ENCODE data around the gene HSD17B11.
"Not testable (repeated sequence)": the region's sequence is repeated elsewhere in the genome, so short reads cannot be mapped to it uniquely, and the experiment has no call there.

The HSD17B11 gene

DNA sequence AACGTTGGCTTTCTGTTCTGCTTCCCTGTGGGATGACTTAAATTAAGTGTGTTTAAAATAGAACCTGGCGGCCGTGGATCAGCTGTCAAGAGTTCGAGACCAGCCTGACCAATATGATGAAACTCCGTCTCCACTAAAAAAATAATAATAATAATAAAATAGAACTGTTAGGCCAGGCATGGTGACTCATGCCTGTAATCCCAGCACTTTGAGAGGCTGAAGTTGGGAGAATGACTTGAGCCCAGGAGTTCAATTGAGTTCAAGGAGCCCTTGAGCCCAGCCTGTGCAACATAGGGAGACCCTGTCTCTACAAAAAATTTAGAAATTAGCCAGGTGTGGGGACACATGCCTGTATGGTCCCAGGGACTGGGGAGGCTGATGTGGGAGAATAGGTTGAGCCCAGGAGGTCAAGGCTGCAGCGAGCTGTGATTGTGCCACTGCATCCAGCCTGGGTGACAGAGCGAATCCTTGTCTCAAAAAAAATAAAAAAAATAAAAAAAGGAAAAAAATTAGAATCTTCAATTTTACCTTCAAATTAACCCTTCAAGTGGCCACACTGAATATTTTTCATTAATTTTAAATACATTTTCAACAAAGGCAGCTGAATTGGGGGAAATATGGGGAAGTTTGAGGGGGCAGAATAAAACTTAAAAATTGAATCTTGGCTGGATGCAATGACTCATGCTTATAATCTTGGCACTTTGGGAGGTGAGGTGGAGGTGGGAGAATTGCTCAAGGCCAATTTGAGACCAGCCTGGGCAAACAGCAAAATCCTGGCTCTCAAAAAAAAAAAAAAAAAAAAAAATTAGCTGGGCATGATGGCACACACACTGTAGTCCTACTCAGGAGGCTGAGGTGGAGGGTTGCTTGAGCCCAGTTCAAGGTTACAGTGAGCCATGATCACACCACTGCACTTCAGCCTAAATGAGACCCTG is 36.6 kb downstream of the HSD17B11 start:
- DNase-seq, result no peak

DNA sequence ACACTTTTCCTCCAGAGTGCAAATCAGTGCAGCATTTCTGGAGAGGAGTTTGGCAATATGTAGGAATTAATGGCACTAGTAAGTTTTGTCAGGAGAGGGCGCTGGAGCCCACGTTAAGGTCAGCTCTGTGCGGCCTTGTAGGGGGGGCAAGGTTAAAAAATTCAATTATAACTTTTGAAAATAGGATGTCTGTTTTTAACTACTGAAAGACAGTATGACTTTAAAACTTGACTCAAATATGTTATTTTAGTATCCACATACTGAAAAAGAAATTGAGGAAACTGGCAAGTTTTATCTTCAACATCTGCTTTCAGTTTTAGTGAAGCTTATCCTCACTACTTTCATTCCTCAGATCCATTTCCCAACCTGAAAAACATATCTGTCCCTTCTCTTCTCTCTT is 37.4 kb downstream of the HSD17B11 start:
- DNase-seq, result peak; percentile 23

DNA sequence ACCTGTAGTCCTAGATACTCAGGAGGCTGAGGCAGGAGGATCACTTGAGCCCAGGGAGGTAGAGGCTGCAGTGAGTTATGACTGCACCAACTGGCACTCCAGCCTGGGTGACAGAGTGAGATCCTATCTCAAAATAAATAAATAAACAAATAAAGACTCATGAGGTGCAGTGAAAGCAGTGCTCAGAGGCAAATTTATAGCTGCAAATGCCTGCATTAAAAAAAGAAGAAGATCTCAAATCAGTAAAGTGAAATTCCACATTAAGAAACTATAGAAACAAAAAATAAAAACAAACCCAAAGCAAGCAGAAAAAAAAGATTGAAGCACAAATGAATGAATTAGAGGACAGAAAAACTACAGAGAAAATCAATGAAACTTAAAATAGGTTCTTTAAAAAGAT is 45.8 kb downstream of the HSD17B11 start:
- DNase-seq, result no peak

DNA sequence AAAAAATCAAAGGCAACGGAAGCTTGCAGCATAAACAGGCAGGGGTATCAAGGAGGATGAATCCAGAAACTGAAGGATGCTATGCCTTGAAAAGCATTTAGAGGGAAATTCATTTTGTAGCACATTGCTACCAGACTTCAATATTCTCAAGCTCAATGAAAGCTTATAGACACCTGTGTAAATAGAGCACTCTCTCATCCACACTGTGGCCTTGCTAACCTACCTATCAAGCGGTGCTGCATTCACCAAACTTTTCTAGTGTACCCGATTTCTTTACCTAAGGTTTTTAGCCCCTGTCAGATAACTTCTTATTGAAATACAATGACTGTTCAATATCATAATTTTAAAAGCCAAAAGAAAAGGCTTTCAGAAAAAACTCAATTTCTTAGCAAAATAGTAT is 48.1 kb downstream of the HSD17B11 start:
- no peak for DNase-seq

DNA sequence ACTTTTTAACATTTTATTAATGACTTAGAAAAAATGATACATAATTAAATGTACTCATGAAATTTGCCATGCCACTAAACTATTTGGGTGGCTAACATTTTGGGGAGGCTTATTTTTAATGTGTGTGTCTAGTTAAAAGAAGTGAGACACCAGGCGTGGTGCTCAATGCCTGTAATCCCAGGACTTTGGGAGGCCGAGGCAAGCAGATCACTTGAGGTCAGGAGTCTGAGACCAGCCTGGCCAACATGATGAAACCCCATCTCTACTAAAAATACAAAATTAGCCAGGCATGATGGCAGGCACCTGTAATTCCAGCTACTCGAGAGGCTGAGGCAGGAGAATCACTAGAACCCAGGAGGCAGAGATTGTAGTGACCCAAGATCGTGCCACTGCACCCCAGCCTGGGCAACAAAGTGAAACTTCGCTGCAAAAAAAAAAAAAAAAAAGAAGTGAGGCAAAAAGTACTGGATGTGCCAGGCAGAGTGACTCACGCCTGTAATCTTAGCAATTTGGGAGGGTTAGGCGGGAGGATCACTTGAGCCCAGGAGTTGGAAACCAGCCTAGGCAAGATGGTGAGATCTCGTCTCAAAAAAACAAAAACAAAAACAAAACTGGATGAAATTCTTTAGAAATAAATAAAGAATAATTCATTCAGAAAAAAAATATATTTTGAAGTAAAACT is 48.9 kb downstream of the HSD17B11 start:
- DNase-seq, result not testable (repeated sequence)

DNA sequence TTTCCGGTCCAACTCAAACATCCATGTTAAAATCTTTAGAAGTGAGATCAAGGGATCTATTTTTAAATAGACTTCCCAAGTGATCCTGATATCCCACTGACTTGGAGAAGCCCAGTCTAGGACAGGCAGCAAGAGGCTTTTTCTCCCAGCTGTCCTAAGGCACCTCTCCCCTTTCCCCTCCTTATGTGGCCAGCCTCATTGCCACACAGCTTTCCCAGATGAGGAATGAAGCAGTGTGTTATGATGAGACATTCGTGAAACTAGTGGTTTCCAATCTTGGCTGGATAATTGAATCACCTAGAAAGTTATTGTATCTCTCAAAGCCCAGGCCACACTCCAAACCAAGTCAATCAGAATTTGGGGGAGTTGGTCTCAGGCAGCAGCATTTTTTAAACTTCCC is 51.5 kb downstream of the HSD17B11 start:
- DNase-seq, result no peak

DNA sequence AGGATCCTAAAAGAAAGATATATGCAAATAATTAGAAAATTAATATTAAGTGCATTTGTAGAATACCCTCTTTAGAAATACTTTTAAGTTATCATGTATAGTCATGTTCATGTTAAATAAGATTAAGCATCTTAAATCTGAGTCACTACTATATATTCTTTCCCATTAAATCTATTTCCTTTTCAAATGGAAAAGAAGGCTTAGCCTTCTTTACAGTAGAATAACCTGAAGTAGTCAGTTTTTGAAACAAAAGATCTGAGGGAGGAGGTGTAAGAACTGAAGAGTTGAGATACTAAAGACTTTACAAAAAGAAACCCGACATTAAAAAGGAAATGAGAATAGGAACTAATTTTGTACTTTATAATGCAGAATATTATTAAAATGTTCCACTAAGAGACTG is 53.6 kb downstream of the HSD17B11 start:
- no peak for DNase-seq

DNA sequence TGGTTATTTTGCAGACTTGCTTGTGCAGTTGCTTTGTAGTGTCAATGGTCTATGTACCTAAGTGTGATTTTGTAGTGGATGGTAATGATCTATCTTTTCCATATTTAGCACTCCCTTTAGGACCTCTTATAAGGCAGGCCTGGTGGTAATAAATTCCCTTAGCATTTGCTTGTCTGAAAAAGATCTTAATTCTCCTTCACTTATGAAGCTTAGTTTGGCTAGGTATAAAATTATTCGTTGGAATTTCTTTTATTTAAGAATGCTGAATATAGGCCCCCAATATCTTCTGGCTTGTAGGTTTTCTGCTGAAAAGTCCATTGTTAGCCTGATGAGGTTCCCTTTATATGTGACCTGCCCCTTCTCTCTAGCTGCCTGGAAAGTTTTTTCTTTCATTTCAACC is 57.7 kb downstream of the HSD17B11 start:
- no peak for DNase-seq

DNA sequence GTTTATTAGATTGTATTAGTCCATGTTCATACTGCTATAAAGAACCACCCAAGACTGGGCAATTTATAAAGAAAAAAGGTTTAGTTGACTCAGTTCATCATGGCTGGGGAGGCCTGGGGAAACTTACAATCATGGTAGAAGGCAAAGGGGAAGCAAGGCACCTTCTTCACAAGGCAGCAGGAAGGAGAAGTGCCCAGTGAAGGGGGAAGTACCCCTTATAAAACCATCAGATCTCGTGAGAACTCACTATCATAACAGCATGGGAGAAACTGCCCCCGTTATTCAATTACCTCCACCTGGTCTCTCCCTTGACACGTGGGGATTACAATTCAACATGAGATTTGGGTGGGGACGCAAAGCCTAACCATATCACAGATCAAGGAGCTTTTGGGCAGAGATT is 60.2 kb downstream of the HSD17B11 start:
- no peak for DNase-seq

DNA sequence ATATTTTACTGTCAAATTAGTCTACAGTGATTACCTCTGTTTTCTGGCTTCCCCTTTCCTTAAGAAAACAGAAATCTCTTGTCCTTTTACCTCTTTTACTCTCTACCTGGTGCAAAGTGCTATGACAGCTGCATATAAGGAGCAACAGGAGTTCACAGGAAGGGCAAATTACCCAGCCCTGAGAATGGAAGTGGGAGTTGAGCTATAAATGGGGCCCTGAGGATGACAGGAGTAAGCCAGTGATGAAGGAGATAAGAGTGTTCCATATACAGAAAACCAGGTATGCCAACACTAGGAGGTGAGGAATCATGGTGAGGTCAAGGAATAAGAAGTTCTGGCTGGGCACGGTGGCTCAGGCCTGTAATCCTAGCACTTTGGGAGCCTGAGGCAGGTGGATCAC is 63.9 kb downstream of the HSD17B11 start:
- DNase-seq, result no peak

DNA sequence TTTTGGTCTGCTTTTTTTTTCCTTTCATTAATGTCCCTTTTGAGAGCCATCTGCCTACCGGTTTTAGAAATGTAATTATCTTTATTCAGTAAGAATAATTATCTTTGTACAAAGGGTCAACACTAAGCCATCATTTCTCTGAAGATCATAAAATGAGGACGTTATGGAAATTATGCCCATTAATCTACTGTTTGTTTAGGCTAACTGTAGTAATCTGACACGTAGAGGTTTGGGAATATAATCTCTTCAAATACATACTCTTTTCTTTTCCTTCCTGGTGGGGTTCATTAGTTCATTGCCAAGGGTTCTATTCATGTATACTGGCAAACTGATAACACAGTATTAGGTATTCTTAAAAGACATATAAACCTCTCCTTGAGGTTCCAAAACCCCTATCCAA is 64.5 kb downstream of the HSD17B11 start:
- DNase-seq, result no peak

DNA sequence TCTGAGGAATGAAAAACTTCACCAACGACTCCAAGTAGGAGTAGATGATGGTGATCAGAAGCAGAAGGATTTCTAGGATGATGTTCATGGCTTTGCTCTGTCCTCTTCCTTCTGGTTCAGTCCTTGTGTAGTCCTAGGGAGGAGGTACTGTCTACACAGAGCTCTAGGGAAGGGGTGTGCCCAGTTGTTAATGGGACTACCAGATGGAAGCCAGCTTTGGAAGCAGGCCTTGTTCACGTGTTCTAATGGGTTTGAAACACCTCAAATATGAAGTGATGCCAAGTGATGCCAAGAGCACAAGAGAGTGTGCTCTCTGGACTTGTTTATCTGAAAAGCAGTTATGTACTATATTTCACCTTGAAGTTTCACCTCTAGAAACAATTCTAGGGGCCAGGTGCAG is 68.2 kb downstream of the HSD17B11 start, which contains the start of gene HSD17B13:
Gene HSD17B13 (minus strand): TSS at position 129 of the 400 bp plus-strand sequence. CDS start 41 bp downstream, at position 88.
- DNase-seq, result no peak

DNA sequence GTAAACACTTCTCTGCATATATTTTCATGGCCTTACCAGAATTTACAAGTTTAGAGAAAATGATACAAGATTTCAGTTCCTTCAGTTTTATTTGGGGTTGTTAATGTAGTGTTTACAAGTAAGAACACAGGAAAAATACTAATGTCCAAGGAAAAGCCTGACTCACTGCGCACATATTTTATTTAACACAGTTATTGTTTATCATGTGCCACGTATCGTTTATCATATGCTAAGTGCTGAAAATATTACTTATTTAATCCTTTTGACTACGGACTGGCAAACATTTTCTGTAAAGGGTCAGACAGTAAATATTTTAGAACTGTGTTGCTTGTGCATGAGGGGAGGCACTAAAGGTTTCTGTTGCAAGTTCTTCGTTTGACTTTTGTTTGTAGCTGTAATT is 69.1 kb downstream of the HSD17B11 start:
- no peak for DNase-seq

DNA sequence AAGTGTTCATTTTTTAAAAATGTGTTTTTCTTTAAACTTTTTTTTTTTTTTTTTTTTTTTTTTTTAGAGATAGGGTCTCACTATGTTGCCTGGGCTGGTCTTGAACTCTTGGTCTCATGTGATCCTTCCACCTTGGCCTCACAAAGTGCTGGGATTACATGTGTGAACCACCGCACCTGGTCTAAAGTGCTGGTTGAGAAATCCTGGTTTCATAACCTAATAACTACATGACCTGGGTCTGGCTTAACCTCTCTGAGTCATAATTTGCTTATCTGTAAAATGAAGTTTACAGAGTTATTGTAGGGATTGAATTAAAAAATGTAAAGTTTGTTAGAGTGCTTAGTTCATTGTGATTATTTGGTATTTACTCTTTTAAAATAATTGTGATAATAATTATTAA is 73.5 kb downstream of the HSD17B11 start:
- no peak for DNase-seq

DNA sequence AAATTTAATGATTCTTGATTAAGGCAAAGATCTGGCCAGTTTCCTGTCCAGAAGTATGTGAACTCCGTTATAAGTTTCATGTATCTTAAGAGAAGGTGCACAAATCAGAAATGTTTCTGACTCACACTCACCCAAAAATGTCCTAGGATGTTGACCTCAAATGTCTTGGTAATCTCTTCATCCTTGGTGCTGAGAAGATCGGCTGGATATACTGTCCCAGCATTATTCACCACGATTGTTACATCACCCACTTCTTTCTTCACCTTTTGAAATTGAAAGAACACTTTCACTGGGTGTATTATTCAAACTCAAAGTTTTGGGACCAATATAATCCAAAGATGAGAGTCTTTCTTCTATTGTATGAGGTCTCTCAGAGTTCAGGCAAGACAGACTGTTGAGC is 74.0 kb downstream of the HSD17B11 start:
- no peak for DNase-seq

DNA sequence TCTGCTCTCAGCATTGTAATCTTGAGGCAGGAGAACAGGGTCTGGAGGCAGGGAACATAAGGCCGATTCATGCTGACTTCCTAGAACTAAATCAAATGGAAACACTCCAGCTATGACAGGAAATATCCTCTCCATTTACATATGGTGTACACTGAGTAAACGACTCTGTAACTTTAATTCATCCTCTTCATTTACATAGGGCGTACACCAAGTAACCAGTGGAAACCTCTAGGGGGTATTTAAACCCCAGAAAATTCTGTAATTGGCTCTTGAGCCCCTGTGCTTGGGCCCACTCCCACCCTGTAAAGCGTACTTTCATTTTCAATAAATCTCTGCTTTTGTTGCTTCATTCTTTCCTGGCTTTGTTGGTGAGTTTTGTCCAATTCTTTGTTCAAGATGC is 76.0 kb downstream of the HSD17B11 start:
- not testable (repeated sequence) for DNase-seq

DNA sequence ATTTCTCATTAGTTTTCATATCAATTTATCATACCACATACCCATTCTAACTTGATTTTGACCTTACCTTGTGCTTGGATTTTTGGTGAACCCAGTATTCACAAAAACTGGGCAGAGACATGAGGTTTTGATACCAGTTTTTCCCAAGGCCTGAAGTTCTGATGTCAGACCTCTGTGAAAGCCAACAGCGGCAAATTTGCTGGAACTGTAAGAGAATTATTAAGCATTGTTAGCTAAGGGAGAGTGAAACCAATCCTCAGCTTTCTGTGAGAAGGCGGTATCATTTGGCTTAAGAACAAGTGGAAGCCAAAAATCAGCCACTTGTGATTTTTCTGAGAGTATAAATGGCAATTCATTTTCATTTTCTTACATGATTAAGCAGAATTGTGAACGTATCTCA is 77.2 kb downstream of the HSD17B11 start:
- no peak for DNase-seq

DNA sequence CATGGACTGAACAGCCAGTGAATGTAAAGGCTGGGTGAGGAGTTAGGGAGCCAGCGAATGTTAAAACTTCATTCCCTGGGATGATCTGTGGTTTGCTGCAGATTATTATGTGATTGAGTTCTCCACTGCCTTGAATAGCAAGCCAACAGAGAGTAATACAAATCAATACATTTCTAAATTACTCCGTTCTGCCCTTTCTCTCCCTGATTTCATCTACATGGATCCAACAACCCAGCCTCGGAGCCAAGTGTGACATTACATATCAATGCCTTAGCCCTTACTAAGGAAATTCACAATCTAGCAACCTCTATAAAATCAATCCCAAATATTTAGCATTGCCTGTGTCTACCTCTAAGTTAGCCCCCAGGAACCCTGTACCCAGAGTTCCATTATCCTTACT is 79.3 kb downstream of the HSD17B11 start:
- no peak for DNase-seq

DNA sequence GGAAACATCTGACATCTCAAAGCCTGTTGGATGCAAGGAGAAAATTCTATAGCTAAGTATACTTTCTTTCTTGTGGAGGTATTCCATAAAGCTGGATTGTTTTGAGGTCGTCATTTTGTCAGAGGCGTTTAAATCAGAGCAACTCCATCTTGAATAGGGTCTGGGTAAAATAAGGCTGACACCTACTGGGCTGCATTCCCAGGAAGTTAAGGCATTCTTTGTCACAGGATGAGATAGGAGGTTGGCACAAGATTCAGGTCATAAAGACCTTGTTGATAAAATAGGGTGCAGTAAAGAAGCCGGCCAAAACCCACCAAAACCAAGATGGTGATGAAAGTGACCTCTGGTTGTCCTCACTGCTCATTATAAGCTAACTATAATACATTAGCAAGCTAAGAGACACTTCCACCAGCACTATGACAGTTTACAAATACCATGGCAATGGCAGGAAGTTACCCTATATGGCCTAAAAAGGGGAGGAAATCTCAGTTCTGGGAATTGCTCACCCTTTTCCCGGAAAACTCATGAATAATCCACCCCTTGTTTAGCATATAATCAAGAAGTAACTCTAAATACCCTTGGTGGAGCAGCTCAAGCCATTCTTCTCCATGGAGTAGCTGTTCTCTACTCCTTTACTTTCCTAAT is 80.2 kb downstream of the HSD17B11 start:
- DNase-seq, result no peak

DNA sequence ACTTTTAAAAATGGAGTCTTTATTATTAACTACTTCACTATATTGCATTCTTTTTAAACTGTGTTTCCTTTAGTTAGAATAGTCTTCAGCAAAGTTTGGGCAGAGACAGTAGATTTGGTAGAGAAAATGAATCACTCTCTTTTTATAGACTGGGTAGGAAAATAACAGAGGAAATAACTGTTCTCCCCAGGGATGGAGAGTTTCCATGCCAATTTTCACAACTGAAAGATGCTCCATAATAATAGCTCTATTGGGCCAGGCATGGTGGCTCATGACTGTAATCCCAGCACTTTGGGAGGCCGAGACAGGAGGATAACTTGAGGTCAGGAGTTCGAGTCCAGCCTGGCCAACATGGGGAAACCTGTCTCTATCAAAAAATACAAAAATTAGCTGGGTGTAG is 81.4 kb downstream of the HSD17B11 start:
- DNase-seq, result no peak

DNA sequence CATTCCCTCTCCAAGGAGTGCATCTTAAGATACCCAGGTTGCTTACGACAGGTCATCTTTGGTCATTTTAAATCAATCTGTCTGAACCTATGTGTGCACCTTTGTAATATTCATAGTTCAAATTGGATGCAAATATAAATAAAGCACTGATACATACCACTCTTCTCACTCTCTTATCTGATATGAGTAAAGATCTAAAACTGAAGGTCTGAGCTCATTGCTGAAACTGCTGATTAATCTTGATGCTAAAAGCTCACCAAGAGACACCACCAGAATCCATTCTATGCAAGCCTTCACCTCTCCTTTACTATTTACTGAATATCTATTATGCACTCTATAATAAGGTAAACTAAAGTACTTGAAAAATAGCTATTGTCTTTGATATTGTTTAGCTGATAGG is 84.9 kb downstream of the HSD17B11 start:
- DNase-seq, result no peak

DNA sequence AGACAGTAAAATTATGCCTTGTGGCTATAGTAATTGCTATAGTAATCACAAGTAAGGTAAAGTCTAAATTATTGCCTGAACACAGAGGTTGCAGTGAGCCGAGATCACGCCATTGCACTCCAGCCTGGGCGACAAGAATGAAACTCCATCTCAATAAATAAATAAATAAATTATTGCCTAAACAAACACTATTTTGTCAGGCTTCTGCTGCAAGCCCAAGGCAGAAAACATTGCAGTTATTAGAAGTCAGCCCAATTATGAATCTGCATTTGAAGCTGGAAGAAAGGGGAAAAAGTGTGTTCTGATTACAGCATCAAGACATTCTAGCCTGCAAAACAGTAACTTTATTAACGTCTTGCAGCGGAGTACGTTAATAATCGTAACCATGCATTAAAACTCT is 85.4 kb downstream of the HSD17B11 start:
- no peak for DNase-seq

DNA sequence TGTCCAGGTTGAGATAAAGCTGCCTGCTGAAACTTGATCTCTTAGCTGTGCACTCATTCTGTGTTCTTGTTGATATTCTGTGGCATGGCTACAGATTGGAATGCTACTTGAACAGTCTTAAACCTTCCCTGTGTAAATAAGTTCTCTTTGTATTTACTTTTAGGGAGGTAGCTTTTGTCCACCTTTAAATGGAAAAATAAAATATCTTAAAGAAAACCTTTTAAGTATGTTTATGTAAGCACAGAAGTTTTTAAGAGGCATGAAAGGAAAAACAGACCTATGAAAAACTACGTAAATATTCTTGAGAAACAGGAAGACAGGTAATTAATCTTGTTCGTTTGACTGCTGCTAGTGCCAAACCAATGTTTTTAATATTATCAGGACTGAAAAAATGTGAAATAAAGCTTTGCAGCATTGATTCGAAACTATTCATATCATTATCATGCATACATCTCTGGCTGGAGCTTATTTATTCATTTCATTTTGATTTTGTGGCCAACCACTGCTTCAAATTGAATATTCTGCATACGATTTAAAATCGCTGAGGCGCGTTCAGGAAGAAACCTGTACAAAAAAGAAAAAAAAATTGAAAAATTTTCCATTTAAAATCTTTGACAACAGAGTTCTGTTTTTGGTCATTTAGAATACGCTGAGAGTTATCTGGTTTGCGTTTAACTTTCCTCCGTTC is 86.1 kb downstream of the HSD17B11 start:
- no peak for DNase-seq

All from stimulated activated CD4-positive, alpha-beta T cell treated with anti-CD3 and anti-CD28 coated beads, Interleukin-15, amount 100 ng/mL, for 24 hours (primary cell).